Neutrophil (primary cell): ENCODE results near the gene NTSR1.

Experiments
- H3K27ac ChIP-seq: fragments of 200-600 bp; sonication (generic); 2 replicates; pipeline ENCODE4 v1.5.1; 2016; ENCODE audit warnings: mild to moderate bottlenecking, moderate library complexity
- H3K27me3 ChIP-seq: fragments of 200-600 bp; sonication (generic); 2 replicates; pipeline ENCODE4 v1.6.0; 2016; ENCODE audit warnings: mild to moderate bottlenecking
- H3K36me3 ChIP-seq: fragments of 200-600 bp; sonication (generic); 2 replicates; pipeline ENCODE4 v1.5.1; 2017
- H3K4me1 ChIP-seq, 2 experiments: fragments of 200-600 bp in 1 of 2; sonication (generic) in 1 of 2; 1 replicate in 1 of 2; 2 replicates in 1 of 2; pipeline versions ENCODE4 v1.5.1 to v1.6.1; 2013 to 2016; ENCODE audit warnings: low read depth in 1 of 2, low read length in 1 of 2, mild to moderate bottlenecking in 1 of 2, moderate library complexity in 1 of 2; ENCODE audit not compliant: control insufficient read depth in 1 of 2, insufficient read depth in 1 of 2
- H3K4me3 ChIP-seq, 2 experiments: fragments of 200-600 bp in 1 of 2; sonication (generic) in 1 of 2; 1 replicate in 1 of 2; 2 replicates in 1 of 2; pipeline ENCODE4 v1.5.1; 2013 to 2016; ENCODE audit warnings: low read depth in 1 of 2, low read length in 1 of 2, mild to moderate bottlenecking in 1 of 2, moderate library complexity in 1 of 2
- H3K9me3 ChIP-seq: fragments of 200-600 bp; sonication (generic); 2 replicates; pipeline ENCODE4 v1.5.1; 2016
- TF ChIP-seq, protein P1 (sequence below): fragments of 200-600 bp; sonication (generic); IDR thresholded peaks from 2 replicates; pipeline ENCODE4 v1.5.1; 2016; ENCODE audit warnings: antibody characterized with exemption

Gene NTSR1

DNA sequence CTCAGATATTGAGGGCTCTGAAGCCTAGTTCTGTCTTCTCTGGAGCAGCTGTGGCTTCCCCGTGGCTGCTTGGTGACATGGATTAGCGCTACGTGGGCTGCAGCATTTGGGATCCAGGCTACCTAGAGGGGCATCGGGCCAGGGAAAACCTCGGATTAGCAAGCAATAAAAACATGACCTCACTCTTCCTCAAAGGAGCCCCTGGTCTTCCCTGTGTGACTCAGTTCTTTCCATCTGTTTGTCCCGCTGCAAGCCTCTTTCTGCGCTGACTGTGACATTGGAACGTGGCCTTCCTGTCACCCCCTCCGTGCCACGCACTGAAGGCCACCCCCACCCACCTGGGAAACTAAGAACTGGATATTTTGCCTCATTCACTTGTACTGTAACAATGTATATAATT is 91.2 kb downstream of the NTSR1 start:
- no peak overlapping the region for H3K4me3 ChIP-seq
- H3K36me3 ChIP-seq = peaks cover 30% of the 10 kb centered on the region
- no peaks in the 10 kb centered on the region for H3K9me3 ChIP-seq
- H3K27me3 ChIP-seq = no peaks in the 10 kb centered on the region
- H3K27ac ChIP-seq = no peak overlapping the region
- TF ChIP-seq, protein P1, sequence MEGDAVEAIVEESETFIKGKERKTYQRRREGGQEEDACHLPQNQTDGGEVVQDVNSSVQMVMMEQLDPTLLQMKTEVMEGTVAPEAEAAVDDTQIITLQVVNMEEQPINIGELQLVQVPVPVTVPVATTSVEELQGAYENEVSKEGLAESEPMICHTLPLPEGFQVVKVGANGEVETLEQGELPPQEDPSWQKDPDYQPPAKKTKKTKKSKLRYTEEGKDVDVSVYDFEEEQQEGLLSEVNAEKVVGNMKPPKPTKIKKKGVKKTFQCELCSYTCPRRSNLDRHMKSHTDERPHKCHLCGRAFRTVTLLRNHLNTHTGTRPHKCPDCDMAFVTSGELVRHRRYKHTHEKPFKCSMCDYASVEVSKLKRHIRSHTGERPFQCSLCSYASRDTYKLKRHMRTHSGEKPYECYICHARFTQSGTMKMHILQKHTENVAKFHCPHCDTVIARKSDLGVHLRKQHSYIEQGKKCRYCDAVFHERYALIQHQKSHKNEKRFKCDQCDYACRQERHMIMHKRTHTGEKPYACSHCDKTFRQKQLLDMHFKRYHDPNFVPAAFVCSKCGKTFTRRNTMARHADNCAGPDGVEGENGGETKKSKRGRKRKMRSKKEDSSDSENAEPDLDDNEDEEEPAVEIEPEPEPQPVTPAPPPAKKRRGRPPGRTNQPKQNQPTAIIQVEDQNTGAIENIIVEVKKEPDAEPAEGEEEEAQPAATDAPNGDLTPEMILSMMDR = no peak
- H3K4me1 ChIP-seq = peaks cover 43 to 48% of the 10 kb centered on the region in 2 experiments

DNA sequence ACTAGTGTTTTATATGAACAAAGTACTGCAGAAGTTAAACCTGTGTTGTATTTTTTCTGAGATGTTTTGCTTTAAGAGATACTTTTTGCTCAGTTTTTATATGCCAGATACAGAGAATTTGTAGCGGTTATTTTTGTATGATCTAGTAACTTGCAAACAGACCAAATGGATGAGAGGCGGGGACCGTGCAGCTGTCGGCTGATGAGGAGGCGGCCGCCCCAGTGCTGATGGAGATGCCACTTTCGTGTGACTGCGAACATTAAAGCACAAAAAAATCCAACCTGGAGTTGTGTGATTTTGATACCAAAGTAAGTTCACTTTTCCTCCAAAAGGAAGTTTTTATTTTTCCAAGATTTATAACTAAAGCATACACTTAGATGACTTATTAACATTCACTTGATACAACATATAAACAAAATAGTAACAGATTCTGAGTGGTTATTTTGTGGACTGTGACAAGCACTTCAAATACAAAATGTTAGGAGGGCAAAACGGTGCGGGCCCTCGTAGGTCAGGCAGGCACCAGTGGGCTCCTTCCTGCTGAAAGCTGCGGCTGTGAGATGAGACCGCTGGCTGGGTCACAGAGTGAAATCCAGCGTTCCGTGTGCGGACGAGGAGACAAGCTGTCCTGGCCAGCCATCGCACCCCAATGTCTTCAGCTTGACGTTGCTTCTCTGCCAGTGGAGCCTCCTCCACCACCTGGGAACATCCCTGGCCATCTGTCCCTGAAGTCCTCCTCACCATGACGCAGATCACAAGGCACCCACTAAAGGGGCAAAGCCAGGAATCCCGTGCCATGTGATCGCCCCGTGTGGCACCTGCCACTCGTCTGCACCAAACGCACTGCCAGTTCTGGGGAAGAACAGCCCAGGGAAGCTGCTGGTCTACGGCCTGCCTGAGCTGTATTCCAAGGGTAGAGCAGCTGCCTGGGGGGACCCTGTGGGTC is 92.0 kb downstream of the NTSR1 start:
- H3K4me1 ChIP-seq = peaks cover 42 to 44% of the 10 kb centered on the region in 2 experiments
- TF ChIP-seq, protein P1 = no peak
- peaks cover 30% of the 10 kb centered on the region for H3K36me3 ChIP-seq
- H3K4me3 ChIP-seq = no peak overlapping the region
- no peak overlapping the region for H3K27ac ChIP-seq
- no peaks in the 10 kb centered on the region for H3K27me3 ChIP-seq
- no peaks in the 10 kb centered on the region for H3K9me3 ChIP-seq

DNA sequence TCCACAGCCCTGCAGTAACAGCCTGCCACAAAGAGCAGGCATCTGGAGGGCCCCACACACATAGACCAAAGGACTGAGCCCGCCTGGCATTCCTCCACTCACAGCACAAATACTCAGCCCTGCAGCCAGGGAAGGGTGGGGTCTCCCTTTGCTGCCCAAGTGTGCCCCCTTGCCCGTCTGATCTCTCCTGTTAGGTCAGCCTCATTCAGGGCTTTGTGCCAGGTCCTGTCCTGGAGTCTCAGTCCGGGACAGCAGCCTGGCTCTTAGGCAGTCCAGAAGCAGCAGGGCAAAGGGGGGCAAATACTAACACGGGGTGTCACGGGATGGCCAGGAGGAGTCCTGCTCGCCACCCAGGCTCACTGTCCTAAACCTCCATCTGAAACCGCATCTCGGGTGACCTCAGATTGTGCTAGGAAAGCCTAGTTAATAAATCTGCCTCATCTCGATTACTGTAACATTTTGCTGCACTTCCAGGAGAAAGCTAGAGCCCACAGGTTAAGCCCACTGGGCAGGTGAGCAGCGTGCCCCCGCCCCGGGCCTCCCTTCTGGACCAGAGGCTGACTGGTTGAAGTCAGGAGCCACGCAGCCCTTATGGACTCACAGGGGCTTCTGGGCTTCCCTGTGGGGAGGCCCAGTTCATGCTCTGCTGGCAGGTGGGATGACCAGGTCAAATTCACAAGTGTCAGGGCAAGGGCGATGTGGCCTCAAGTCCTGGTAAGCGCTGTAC is 92.8 kb downstream of the NTSR1 start:
- Histone ChIP-seq H3K27me3 (no peaks in the 10 kb centered on the region), H3K9me3 (no peaks in the 10 kb centered on the region), H3K27ac (peak overlapping the region; percentile 94), H3K4me3 (no peak overlapping the region), H3K36me3 (peaks cover 33% of the 10 kb centered on the region), H3K4me1 (peaks cover 45 to 48% of the 10 kb centered on the region in 2 experiments)
- TF ChIP-seq, protein P1 = no peak

DNA sequence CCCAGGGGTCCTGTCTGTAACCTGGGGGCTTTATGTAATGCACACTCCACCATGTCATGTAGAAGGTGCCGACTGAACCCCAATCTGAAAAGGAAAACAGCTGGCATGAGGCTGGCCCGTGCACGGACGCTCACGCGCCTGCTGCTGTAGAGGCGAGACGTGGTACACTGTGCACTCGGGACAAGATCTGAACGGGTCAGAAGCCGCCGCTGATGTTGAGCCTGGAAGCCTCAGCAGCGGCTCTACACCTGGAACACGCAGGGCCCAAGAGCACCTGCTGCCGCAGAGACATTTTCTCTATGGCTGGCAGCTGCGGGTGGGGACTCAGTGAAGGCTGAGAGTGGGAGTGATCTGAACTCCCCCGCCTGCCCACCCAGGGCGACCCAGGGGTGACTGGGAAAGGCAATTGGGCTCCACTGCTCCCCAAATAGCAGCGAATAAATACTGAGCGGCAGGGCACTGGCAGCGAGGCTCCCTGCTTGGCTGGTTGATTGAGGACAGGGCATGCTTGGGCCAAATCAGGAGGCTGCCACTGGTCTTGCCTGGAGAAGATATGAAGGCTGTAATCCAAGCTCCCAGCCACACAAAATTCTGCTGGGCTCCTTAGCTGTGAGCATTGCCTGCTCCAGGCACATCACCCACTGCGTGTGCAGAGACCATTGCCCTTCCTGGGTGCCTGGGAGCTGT is 93.5 kb downstream of the NTSR1 start:
- TF ChIP-seq, protein P1 = no peak
- Histone ChIP-seq H3K4me3 (peak overlapping the region; percentile 18 to 73), H3K27ac (peak overlapping the region; percentile 94), H3K4me1 (peaks cover 49 to 51% of the 10 kb centered on the region in 2 experiments), H3K27me3 (no peaks in the 10 kb centered on the region), H3K9me3 (no peaks in the 10 kb centered on the region), H3K36me3 (peaks cover 41% of the 10 kb centered on the region)

DNA sequence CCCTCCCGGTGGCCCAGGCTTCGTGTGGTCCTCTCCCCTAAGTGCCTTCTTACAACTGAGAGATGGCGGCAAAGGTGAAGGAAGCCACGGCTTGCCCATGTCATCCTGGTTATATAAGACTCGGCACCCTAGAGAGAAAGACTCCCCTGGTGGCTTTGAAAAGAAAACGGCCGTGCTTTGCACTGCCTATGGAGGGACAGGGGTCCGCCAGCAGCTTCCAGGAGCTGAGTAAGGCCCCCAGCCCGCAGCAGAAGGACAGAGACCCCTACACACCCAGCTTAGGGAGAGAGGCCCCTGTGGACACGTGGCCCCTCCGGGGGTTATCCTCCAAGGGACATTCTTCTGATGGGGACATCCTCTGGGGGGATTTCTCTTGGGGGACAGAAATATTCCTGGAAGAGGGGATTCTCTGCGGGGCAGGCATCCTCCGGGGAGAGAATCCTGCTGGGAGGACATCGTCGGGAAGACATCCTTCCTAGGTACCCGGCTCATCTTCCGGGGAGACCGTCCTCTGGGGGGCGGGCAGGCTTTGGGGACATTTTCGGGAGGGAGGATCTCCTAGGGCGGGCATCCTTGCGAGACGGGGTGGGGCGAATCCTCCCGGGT is 95.5 kb downstream of the NTSR1 start:
- Histone ChIP-seq H3K27ac (peak overlapping the region; percentile 94), H3K4me3 (peak overlapping the region; percentile 73 to 84), H3K27me3 (no peaks in the 10 kb centered on the region), H3K9me3 (no peaks in the 10 kb centered on the region), H3K36me3 (peaks cover 51% of the 10 kb centered on the region), H3K4me1 (peaks cover 54 to 60% of the 10 kb centered on the region in 2 experiments)
- TF ChIP-seq, protein P1 = no peak
